Measurements from ENCODE around the gene TMEM186. TPM values are rescaled to one million over a fixed set of nuclear protein-coding genes. Genes with fewer than 3 reads are reported as not detected.

TMEM186 gene
- total and polyA plus RNA-seq, 2 of the 8 experiments (the other 6 are each of a cell fraction or from before 2014, with no cell fraction given) = 13.1 TPM

DNA sequence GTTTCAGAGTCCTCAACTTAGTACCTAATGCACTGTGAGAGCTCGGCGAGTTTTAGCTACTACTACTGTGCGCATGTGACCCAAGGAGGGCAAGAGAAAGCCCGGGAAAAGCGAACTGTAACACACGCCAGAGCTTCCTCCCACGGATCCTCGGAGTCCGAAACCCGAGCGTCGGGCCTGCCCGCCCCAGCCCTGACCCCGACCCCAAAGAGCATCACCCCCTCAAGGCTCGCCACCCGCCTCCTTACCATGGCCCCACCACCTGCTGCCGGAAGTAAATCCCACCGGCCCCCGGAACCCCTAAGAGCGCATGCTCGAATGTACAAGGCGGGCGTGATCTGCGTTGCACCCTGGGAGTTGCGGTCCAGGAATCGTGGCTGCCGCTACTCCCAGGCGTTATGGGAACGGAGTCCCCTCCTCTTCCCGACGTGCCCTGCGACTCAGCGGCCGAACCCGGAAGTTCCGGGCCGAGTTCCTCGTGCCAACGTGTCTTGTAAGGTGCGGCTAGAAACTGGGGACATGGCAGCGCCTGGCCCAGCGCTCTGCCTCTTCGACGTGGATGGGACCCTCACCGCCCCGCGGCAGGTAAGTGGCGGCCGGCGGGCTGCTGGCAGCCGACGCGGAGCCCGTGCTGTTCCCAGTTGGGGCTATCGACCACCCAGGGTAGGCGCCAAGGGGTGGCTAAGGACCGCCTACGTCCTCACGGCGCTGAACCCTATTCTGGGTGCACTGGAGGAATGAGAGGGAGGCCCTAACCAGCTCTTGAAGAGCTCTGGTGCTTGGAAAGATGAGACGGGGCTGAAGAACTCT lies at the start of gene TMEM186, which contains the start of gene PMM2 (continued):
- TF ChIP-seq, protein P1, sequence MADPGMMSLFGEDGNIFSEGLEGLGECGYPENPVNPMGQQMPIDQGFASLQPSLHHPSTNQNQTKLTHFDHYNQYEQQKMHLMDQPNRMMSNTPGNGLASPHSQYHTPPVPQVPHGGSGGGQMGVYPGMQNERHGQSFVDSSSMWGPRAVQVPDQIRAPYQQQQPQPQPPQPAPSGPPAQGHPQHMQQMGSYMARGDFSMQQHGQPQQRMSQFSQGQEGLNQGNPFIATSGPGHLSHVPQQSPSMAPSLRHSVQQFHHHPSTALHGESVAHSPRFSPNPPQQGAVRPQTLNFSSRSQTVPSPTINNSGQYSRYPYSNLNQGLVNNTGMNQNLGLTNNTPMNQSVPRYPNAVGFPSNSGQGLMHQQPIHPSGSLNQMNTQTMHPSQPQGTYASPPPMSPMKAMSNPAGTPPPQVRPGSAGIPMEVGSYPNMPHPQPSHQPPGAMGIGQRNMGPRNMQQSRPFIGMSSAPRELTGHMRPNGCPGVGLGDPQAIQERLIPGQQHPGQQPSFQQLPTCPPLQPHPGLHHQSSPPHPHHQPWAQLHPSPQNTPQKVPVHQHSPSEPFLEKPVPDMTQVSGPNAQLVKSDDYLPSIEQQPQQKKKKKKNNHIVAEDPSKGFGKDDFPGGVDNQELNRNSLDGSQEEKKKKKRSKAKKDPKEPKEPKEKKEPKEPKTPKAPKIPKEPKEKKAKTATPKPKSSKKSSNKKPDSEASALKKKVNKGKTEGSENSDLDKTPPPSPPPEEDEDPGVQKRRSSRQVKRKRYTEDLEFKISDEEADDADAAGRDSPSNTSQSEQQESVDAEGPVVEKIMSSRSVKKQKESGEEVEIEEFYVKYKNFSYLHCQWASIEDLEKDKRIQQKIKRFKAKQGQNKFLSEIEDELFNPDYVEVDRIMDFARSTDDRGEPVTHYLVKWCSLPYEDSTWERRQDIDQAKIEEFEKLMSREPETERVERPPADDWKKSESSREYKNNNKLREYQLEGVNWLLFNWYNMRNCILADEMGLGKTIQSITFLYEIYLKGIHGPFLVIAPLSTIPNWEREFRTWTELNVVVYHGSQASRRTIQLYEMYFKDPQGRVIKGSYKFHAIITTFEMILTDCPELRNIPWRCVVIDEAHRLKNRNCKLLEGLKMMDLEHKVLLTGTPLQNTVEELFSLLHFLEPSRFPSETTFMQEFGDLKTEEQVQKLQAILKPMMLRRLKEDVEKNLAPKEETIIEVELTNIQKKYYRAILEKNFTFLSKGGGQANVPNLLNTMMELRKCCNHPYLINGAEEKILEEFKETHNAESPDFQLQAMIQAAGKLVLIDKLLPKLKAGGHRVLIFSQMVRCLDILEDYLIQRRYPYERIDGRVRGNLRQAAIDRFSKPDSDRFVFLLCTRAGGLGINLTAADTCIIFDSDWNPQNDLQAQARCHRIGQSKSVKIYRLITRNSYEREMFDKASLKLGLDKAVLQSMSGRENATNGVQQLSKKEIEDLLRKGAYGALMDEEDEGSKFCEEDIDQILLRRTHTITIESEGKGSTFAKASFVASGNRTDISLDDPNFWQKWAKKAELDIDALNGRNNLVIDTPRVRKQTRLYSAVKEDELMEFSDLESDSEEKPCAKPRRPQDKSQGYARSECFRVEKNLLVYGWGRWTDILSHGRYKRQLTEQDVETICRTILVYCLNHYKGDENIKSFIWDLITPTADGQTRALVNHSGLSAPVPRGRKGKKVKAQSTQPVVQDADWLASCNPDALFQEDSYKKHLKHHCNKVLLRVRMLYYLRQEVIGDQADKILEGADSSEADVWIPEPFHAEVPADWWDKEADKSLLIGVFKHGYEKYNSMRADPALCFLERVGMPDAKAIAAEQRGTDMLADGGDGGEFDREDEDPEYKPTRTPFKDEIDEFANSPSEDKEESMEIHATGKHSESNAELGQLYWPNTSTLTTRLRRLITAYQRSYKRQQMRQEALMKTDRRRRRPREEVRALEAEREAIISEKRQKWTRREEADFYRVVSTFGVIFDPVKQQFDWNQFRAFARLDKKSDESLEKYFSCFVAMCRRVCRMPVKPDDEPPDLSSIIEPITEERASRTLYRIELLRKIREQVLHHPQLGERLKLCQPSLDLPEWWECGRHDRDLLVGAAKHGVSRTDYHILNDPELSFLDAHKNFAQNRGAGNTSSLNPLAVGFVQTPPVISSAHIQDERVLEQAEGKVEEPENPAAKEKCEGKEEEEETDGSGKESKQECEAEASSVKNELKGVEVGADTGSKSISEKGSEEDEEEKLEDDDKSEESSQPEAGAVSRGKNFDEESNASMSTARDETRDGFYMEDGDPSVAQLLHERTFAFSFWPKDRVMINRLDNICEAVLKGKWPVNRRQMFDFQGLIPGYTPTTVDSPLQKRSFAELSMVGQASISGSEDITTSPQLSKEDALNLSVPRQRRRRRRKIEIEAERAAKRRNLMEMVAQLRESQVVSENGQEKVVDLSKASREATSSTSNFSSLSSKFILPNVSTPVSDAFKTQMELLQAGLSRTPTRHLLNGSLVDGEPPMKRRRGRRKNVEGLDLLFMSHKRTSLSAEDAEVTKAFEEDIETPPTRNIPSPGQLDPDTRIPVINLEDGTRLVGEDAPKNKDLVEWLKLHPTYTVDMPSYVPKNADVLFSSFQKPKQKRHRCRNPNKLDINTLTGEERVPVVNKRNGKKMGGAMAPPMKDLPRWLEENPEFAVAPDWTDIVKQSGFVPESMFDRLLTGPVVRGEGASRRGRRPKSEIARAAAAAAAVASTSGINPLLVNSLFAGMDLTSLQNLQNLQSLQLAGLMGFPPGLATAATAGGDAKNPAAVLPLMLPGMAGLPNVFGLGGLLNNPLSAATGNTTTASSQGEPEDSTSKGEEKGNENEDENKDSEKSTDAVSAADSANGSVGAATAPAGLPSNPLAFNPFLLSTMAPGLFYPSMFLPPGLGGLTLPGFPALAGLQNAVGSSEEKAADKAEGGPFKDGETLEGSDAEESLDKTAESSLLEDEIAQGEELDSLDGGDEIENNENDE (IDR thresholded peaks at IDR 0.05; ENCODE audit: insufficient replicate concordance, low read length) = no peak
- TF ChIP-seq CHD1 (IDR thresholded peaks at IDR 0.05; ENCODE audit: low read depth, low read length) (no peak), MAFK (IDR thresholded peaks at IDR 0.05; ENCODE audit: low read depth, low read length) (no peak), TCF12 (IDR thresholded peaks at IDR 0.05; ENCODE audit: low read depth, low read length) (no peak), JUN (IDR thresholded peaks at IDR 0.05; ENCODE audit: low read depth, low read length) (no peak), RNF2 (IDR thresholded peaks at IDR 0.05; ENCODE audit: borderline replicate concordance, low read depth, low read length, missing control alignments, poor library complexity, severe bottlenecking) (no peak), RFX5 (IDR thresholded peaks at IDR 0.05; ENCODE audit: borderline replicate concordance, low read depth, low read length) (no peak), JUND (IDR thresholded peaks at IDR 0.05; ENCODE audit: low read length) (no peak), ASH2L (IDR thresholded peaks at IDR 0.05; ENCODE audit: low read length) (peak; percentile 80)
- TF ChIP-seq, protein P2, sequence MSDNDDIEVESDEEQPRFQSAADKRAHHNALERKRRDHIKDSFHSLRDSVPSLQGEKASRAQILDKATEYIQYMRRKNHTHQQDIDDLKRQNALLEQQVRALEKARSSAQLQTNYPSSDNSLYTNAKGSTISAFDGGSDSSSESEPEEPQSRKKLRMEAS (IDR thresholded peaks at IDR 0.05) = peak; percentile 99

Data from H1 (cell line).